ENCODE data around the gene PCYOX1L. TPM values are rescaled to one million over a fixed set of nuclear protein-coding genes. Genes with fewer than 3 reads are reported as not detected.

The PCYOX1L gene
- total and polyA plus RNA-seq, 2 of the 8 experiments (the other 6 are each of a cell fraction or from before 2014, with no cell fraction given) = 6.8 to 17.2 TPM

DNA sequence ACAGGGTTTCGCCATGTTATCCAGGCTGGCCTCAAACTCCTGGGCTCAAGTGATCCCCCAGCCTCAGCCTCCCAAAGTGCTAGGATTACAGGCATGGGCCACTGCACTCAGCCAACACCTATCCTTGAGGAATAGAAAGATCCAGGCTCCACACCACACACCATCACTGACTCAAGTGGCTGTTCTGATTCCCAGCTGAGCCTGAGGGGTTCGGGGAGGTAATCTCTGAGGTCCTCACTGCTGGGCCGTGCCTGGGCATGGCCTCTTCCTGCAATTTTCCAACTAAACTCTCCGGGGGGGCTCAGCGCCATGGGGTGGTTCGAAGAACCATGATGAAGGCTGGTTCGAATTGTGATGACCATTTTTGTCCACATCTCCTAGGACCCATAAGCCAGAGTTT is 52.2 kb downstream of the PCYOX1L start:
- FAIRE-seq = no peak
- H3K23me2 ChIP-seq (ENCODE audit: low read depth, low read length) = no peaks in the 10 kb centered on the region
- H3K79me2 ChIP-seq (ENCODE audit: control insufficient read depth in 1 of 2, insufficient read depth in 2 of 2, low read length in 2 of 2) = no peaks in the 10 kb centered on the region
- ChIA-PET POLR2A (ENCODE audit: partially characterized antibody) (interaction anchor here (1.1 kb wide), 1 partner anchor 18 kb away, joined by 3 read pairs; no protein-coding TSS in a partner anchor), CTCF (ENCODE audit: partially characterized antibody) (interaction anchor here (0.5 to 15.4 kb wide), 12 partner anchors 10 to 269 kb away, joined by 3 to 315 read pairs (median 6); partner anchors contain the start of gene ABLIM3)
- H3K36me3 ChIP-seq (ENCODE audit: control insufficient read depth in 2 of 4, insufficient read depth in 4 of 4, low read length in 3 of 4) = no peaks in the 10 kb centered on the region
- H3K4me3 ChIP-seq (ENCODE audit: extremely low read depth in 1 of 4, insufficient read depth in 2 of 4, low read depth in 3 of 4, low read length in 4 of 4) = no peak overlapping the region
- no peak for DNase-seq (ENCODE audit: low read depth in 1 of 2, low spot score in 2 of 2)
- H3K27me3 ChIP-seq (replicated peaks in 1 of 4; ENCODE audit: control insufficient read depth in 3 of 4, extremely low read depth in 1 of 4, insufficient read depth in 3 of 4, low read length in 3 of 4) = no peaks in the 10 kb centered on the region
- no peak overlapping the region for H3K9ac ChIP-seq (replicated peaks in 1 of 4; ENCODE audit: extremely low read depth in 1 of 4, low read depth in 3 of 4, low read length in 3 of 4)
- H2BK20ac ChIP-seq (ENCODE audit: low read length) = no peak overlapping the region
- no peak overlapping the region for H3K23ac ChIP-seq (ENCODE audit: insufficient read length)
- no peak overlapping the region for H3K14ac ChIP-seq (ENCODE audit: insufficient read length)
- H3K4ac ChIP-seq (replicated peaks; ENCODE audit: insufficient read length, low read depth, low read length) = no peak overlapping the region
- 0 out of 2 replicates have a peak overlapping the region, but pooled peaks have one; percentile 32 for H2AK5ac ChIP-seq (ENCODE audit: low read depth, low read length)
- no peak overlapping the region for H3K4me2 ChIP-seq (ENCODE audit: insufficient read depth in 1 of 2, low read depth in 2 of 2, low read length in 2 of 2)
- H4K91ac ChIP-seq (replicated peaks; ENCODE audit: insufficient read length, low read length) = no peak overlapping the region
- no peaks in the 10 kb centered on the region for H4K20me1 ChIP-seq (replicated peaks in 1 of 2; ENCODE audit: control insufficient read depth in 1 of 2, insufficient read depth in 2 of 2, low read length in 2 of 2)
- no peak overlapping the region for H4K8ac ChIP-seq (ENCODE audit: extremely low read depth, insufficient read depth, low read length)
- no peak overlapping the region for H4K5ac ChIP-seq (ENCODE audit: insufficient read length, low read depth, low read length)
- H2AFZ ChIP-seq (ENCODE audit: low read length) = no peak overlapping the region
- no peak overlapping the region for H3K18ac ChIP-seq (ENCODE audit: extremely low read depth, low read length)
- H3K9me3 ChIP-seq (ENCODE audit: insufficient read depth in 2 of 2, low read depth in 1 of 2, low read length in 1 of 2) = no peaks in the 10 kb centered on the region
- no peak overlapping the region for H2BK120ac ChIP-seq (replicated peaks; ENCODE audit: low read depth, low read length)
- H3K56ac ChIP-seq (replicated peaks; ENCODE audit: insufficient read length, low read depth, low read length) = no peak overlapping the region
- peaks cover 0 to 10% (median 5%) of the 10 kb centered on the region in 4 experiments; a peak in 4 of 7 replicates for H3K4me1 ChIP-seq (replicated peaks in 1 of 4; ENCODE audit: control insufficient read depth in 3 of 4, insufficient read depth in 4 of 4, low read length in 3 of 4)
- no peak overlapping the region for H2BK5ac ChIP-seq (ENCODE audit: low read depth, low read length)
- no peak overlapping the region for H2BK12ac ChIP-seq (ENCODE audit: low read depth, low read length)
- WGBS, 2 experiments (ENCODE audit: extremely low coverage in 1 of 2, insufficient coverage in 1 of 2, insufficient read length in 1 of 2, insufficient replicate concordance in 2 of 2, low coverage in 1 of 2, low lambda C conversion rate in 2 of 2, missing lambda C conversion rate in 1 of 2) = 86% methylated on average over 7 of the region's 7 CpGs; no CpG with 5 or more reads in 1 of the 2 experiments
- H2BK15ac ChIP-seq (ENCODE audit: low read length) = peak overlapping the region; percentile 5; the same call in 1 of the 2 replicates
- H3K79me1 ChIP-seq (ENCODE audit: low read depth, low read length) = no peaks in the 10 kb centered on the region
- H3K27ac ChIP-seq (ENCODE audit: low read depth, low read length) = no peak overlapping the region
- TF ChIP-seq POU5F1 (IDR thresholded peaks at IDR 0.05; ENCODE audit: low read depth, low read length) = no peak
- no peak for TF ChIP-seq NRF1 (IDR thresholded peaks at IDR 0.05; ENCODE audit: low read depth, low read length)
- TF ChIP-seq RFX5 (IDR thresholded peaks at IDR 0.05; ENCODE audit: borderline replicate concordance, low read depth, low read length) = no peak
- TF ChIP-seq BRCA1 (IDR thresholded peaks at IDR 0.05; ENCODE audit: low read depth, low read length) = no peak
- no peak for TF ChIP-seq EP300 (IDR thresholded peaks at IDR 0.05; ENCODE audit: borderline replicate concordance in 1 of 2, low read depth in 2 of 2, low read length in 2 of 2)
